ENCODE data around the gene SOX11.

The SOX11 gene

DNA sequence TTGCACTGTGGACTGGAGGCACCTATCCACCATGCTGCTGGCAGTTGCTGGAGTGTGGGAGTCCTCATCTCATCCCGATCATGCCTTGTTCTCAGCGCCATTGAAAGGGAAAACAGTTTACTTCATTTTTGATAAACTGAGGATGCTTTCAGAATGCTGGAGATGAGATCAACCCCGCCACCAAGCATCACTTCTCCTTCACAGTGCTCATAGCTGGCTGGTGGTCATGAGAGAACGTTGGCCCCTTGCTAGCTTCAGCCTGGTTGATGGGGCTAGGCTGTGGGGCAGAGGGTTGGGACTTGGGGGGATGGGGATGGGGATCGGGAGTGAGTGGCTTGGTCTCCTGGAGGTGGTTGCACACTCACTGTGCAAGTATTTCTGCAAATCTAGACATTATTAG, 30.1 kb downstream of the SOX11 start:
- DNase-seq (ENCODE audit: low read depth in 2 of 2, low spot score in 1 of 2) = no peak

- no peak for DNase-seq (ENCODE audit: low read depth in 2 of 2, low spot score in 1 of 2)
These were observed 31.9 kb downstream of the SOX11 start for GRCh38 chr2:5723791-5724735.

GRCh38 chr2:5725072-5725471, 32.9 kb downstream of the SOX11 start:
- no peak for DNase-seq (ENCODE audit: low read depth in 2 of 2, low spot score in 1 of 2)

GRCh38 chr2:5725794-5726463, 33.7 kb downstream of the SOX11 start:
- no peak for DNase-seq (ENCODE audit: low read depth in 2 of 2, low spot score in 1 of 2)

GRCh38 chr2:5727235-5727634, 35.1 kb downstream of the SOX11 start:
- DNase-seq (ENCODE audit: low read depth in 2 of 2, low spot score in 1 of 2) = no peak

- no peak for DNase-seq (ENCODE audit: low read depth in 2 of 2, low spot score in 1 of 2)
These were observed 37.2 kb downstream of the SOX11 start for GRCh38 chr2:5729416-5729815.

- DNase-seq (ENCODE audit: low read depth in 2 of 2, low spot score in 1 of 2) = no peak
These were observed 38.2 kb downstream of the SOX11 start for GRCh38 chr2:5730386-5730785.

DNA sequence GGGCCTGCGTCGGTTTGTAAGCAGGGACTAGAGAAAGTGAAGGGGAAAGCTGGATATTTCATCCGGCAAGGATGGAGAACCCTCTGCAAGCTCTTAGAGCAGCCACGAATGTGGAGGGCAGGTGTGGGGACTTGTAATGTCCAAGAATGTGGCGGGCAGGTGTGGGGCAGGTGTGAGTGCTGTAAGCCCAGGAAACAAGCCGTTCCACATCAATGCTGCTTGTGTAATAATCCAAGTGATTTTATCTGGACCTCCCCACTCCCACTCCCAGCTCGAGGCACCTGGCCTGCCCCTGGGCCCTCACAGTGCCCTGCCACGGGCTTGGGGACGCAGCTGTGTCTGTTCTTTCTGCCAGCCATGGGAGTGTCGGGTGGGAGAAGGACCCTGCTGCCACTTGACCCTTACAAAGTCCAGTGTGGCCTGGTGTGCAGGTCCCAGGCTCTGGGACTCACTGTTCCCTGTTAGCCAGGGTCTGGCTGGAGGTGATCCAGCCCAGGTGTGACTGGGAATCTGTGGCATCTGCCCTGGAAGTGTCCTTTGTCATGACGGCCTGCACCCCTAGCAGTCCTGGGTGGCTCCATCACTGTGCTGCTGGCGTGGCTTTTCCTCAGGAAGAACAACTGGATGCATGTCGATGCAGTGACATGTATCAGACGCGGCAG, 42.8 kb downstream of the SOX11 start:
- DNase-seq (ENCODE audit: low read depth in 2 of 2, low spot score in 1 of 2) = no peak

DNA sequence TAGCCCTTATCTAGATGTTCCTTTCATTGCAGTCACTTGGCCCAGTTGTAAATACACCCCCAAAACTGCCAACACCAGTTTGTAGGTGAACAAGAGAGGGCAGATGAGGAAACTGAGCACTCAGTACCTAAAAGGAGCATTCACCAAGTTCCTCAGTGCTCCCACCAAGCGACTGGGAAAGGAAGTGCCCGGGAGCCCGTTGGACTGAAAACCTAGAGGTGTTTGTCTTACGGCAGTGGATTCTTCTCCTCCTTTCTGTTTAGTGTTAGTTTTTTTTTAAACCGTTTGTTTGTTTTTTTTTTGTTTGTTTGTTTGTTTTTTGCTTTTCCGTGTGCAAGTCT, 43.3 kb downstream of the SOX11 start:
- no peak for DNase-seq (ENCODE audit: low read depth in 2 of 2, low spot score in 1 of 2)

DNA sequence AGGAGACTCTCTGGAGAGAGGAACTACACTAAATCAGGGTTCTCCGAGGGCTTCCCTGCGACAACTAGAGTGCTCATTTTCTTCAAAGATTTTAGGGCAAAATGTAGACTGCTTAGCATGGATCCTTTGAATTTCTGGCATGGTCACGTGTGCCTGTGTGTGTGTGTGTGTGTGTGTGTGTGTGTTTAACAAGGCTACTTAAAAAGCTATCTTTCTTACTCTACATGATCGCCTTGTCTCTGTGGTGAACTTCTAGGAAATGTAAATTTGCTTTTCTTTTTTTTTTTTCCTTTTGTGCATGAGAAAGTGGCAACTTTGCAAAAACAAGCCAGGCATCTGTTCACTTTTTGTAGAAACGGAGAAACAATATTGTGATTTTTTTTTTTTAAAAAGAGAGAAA, 43.9 kb downstream of the SOX11 start:
- DNase-seq (ENCODE audit: low read depth in 2 of 2, low spot score in 1 of 2) = no peak

DNA sequence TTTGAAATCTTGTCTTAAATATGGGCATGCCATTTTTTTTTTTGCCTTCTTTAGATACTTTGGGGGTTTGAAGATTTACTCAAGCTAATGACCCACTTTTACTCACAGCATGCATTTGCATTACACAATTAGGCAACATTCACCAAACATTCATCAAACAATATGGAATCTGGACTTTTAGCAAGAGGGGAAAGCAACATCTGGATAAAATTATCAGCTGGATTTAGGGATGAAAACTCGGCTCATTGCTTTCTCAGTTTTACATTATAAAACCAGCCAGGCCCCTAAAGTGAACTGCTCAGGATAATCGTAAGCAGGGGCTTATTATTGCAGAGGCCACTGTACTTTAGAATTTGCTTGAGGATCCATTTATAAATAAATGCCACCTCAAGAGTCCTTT, 44.7 kb downstream of the SOX11 start:
- no peak for DNase-seq (ENCODE audit: low read depth in 2 of 2, low spot score in 1 of 2)

DNA sequence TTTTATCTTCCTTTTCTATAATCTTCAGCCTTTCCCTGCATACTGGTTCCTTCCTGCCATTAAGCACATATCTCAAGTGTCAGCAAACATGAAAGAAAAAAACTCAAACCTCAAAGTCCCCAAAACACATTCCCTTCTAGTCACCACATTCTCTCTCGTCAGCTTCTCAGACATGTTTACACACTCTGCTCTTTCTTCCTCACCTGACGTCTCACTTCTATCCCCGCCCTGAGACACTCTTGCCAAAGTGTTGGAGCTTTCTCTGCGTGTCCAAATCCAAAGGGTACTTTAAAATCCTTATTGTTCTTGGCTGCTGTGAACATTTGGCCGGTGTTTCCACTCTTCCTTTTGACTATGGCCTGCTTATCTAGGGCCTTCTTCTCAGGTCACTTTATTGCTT, 47.9 kb downstream of the SOX11 start:
- DNase-seq (ENCODE audit: low read depth in 2 of 2, low spot score in 1 of 2) = no peak

DNA sequence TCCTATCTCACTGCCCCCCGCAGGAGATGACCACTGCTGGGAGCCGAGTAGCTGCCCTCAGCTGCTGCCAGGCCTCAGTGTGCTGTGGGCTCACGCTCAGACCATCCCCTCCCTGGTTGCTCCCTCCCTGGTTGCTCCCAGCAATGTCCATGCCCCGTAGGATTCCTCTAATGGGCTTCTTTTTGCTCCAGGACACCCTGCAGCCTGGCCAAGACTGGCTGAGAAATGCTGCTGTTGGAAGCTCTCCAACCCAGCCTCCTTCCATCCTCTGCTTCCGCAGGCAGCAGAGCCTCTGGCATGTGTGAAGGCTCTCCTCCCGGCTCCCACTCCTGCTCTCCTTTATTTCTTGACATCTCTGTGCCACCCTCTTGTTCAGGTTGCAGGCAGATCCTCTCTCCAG, 48.6 kb downstream of the SOX11 start:
- no peak for DNase-seq (ENCODE audit: low read depth in 2 of 2, low spot score in 1 of 2)

DNA sequence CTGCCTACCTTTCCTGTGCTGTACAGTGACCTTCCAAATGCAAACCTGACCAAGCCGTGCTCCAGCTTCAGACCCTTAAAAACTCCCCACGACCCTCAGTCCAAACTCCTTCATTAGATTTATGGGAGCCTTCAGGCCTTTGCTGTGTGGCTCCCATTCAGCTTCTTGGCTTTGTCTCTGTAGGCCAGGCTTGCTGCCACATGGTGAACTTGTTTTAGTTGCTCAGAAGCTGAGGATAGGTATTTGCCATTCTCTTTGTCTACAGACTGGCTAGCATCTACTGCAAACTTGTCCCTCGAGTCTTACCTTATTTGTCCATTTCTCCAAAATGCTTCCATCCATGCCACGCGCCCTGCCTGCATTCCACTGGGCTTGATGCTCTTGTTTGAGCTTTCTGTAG, 49.1 kb downstream of the SOX11 start:
- DNase-seq (ENCODE audit: low read depth in 2 of 2, low spot score in 1 of 2) = no peak

DNA sequence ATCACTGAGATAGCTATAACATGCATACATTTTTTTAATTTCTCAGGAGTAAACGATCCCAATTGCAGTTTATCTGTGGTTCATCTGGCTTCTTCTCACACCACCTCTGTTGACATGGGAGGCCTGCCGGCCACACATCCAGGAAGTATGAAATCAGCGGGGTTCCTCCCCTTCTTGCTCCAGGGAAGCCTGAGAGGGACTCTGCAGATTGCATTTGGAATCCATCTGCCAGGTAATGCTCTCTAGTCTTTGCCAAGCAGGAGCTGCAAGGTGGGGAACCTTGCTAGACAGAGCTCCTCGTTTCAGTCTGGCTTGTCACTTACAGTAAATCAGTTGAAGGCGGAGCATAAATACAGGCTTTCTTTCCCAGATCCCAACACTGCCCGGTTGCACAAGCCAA, 49.9 kb downstream of the SOX11 start:
- DNase-seq (ENCODE audit: low read depth in 2 of 2, low spot score in 1 of 2) = no peak

DNA sequence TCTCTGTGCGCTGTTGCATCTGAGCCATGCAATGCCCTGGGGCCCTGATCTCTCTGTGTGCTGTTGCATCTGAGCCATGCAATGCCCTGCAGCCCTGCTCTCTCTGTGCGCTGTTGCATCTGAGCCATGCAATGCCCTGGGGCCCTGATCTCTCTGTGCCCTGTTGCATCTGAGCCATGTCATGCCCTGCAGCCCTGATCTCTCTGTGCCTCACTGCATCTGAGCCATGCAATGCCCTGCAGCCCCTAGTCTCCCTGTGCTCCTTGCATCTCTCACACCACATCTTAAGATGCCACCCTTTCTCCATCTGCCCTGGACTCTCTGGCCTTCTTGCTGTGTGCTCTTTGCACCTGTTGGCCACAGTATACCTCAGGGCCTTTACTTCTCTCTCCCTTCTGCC, 56.2 kb downstream of the SOX11 start:
- no peak for DNase-seq (ENCODE audit: low read depth in 2 of 2, low spot score in 1 of 2)

- no peak for DNase-seq (ENCODE audit: low read depth in 2 of 2, low spot score in 1 of 2)
These were observed 56.8 kb downstream of the SOX11 start for GRCh38 chr2:5748946-5749345.

DNA sequence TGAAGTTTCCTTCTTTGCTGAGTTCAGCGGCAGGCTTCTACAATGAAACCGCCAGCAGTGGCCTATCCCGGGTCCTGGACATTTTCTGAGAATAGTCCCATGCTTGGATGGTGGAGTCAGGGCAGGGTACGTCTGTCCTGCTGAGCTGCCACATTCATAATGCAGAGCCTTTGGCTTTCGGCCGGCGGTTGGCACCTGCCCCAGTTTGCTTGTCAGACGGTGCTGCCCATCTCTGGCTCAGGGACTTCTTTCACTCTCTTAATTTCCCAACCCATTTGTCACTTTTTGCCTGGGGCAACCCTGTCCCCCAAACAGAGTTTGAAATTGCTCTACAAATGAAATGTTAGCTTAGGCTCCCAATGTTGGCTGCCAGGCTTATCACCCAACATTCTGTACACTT, 57.2 kb downstream of the SOX11 start:
- no peak for DNase-seq (ENCODE audit: low read depth in 2 of 2, low spot score in 1 of 2)
